NCI-H748 treated with DMSO at 0.1 percent for 48 hours (cell line): ENCODE data around the gene HIRA.
A peak's percentile ranks its signal among the peaks of the same experiment; 100 is the strongest.
"Not testable (repeated sequence)": the region's sequence is repeated elsewhere in the genome, so short reads cannot be mapped to it uniquely, and the experiment has no call there.

ENCODE experiments used
- DNase-seq: peaks from one replicate; lab custom pipeline; 2025; lab: John Stamatoyannopoulos, UW

HIRA gene

GRCh38 chr22:19325296-19325948, 106.1 kb downstream of the HIRA start:
- DNase-seq: no peak

- not testable (repeated sequence) for DNase-seq
Measured at GRCh38 chr22:19323420-19323819, 108.1 kb downstream of the HIRA start.

- no peak for DNase-seq
Measured at GRCh38 chr22:19321757-19322156, 109.8 kb downstream of the HIRA start.

- DNase-seq: not testable (repeated sequence)
Measured at GRCh38 chr22:19320136-19320535, 111.4 kb downstream of the HIRA start.

- no peak for DNase-seq
Measured at GRCh38 chr22:19319281-19319680, 112.3 kb downstream of the HIRA start.

GRCh38 chr22:19317865-19318264, 113.7 kb downstream of the HIRA start:
- DNase-seq: no peak

- no peak for DNase-seq
Measured at GRCh38 chr22:19307872-19308271, 123.7 kb downstream of the HIRA start.

- DNase-seq: not testable (repeated sequence)
Measured at GRCh38 chr22:19306535-19306934, 125.0 kb downstream of the HIRA start.

- no peak for DNase-seq
Measured at GRCh38 chr22:19304547-19304946, 127.0 kb downstream of the HIRA start.

GRCh38 chr22:19303785-19304184, 127.7 kb downstream of the HIRA start:
- DNase-seq: no peak

GRCh38 chr22:19295733-19296132, 135.8 kb downstream of the HIRA start:
- DNase-seq: no peak

GRCh38 chr22:19292458-19293230, 138.9 kb downstream of the HIRA start:
- DNase-seq: no peak

- peak; percentile 59 for DNase-seq
Measured at GRCh38 chr22:19291580-19292457, 139.7 kb downstream of the HIRA start, which contains the start of gene CLTCL1. CLTCL1 (minus strand) TSS chr22:19291719; CDS start chr22:19291641, 78 bp downstream.

- no peak for DNase-seq
Measured at GRCh38 chr22:19291218-19291579, 140.3 kb downstream of the HIRA start.

- DNase-seq: no peak
Measured at GRCh38 chr22:19290400-19291217, 140.9 kb downstream of the HIRA start.

GRCh38 chr22:19289475-19290161, 141.9 kb downstream of the HIRA start:
- no peak for DNase-seq

- no peak for DNase-seq
Measured at GRCh38 chr22:19287889-19288288, 143.6 kb downstream of the HIRA start.

GRCh38 chr22:19287076-19287707, 144.3 kb downstream of the HIRA start:
- DNase-seq: peak; percentile 52

- no peak for DNase-seq
Measured at GRCh38 chr22:19285831-19286230, 145.7 kb downstream of the HIRA start.
